GM06990 (cell line): ENCODE results near the gene VTI1B.
"Not testable (repeated sequence)": the region's sequence is repeated elsewhere in the genome, so short reads cannot be mapped to it uniquely, and the experiment has no call there.

Experiments used
- DNase-seq: peaks from one replicate; pipeline ENCODE4 v3.0.0-alpha.2; 2011; ENCODE audit not compliant: insufficient read length; ENCODE audit errors: extremely low read depth
- H3K27me3 ChIP-seq: replicated peaks from 2 replicates; pipeline ENCODE4 v1.6.0; 2011; ENCODE audit warnings: low read length; ENCODE audit not compliant: control insufficient read depth, insufficient read depth
- H3K36me3 ChIP-seq: 2 replicates; pipeline ENCODE4 v1.5.1; 2011; ENCODE audit warnings: low read length; ENCODE audit not compliant: control insufficient read depth, insufficient read depth
- H3K4me3 ChIP-seq: replicated peaks from 2 replicates; pipeline ENCODE4 v1.5.1; 2011; ENCODE audit warnings: low read depth, mild to moderate bottlenecking, control low read depth, low read length
- TF ChIP-seq, protein P1 (sequence below): IDR thresholded peaks from 2 replicates; pipeline ENCODE4 v1.5.1; 2011; ENCODE audit warnings: low read length, control low read depth, mild to moderate bottlenecking, inconsistent platforms; ENCODE audit not compliant: insufficient read depth, poor library complexity, severe bottlenecking

VTI1B gene, protein sequence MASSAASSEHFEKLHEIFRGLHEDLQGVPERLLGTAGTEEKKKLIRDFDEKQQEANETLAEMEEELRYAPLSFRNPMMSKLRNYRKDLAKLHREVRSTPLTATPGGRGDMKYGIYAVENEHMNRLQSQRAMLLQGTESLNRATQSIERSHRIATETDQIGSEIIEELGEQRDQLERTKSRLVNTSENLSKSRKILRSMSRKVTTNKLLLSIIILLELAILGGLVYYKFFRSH

DNA sequence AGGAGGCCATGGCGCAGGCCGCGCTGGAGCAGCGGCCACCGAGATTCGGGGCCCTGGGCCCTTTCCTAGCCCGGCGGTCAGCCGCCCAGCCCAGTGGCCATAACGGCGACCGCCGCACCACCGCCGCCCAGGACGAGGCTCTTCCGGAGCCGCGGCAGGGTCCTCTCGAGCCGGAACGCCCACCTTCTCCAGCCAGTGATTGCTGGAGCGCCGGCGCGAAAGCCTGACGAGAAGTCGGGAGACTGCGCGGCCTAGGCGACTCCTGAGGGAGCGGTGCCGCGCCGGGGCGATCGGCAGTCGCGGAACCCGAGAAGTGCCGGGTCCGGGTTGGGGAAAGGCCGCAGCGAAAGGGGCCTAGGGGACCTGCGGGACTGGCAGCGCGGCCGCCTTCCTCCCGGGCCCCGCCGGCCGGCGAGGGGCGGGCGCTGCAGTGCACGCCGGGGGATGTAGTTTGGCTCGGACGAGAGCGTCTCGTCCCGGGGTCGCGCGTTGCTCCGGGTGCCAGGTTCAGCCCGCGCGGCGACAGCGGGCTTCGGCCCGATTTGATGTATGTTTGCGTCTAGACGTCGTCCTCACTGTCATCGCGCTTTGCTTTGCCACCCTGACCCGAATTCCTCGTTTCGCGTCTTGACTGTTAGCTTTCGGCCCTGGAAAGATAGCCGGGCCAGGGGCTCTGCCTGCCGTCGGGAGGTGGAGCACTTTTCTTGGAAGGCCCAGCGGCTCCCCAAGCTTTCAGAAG lies at the start of gene VTI1B:
VTI1B (minus strand) TSS at position 153 of the 739 bp plus-strand sequence; CDS start at position 10, 143 bp downstream.
- peak within 1 kb of the TSS; percentile 94 for H3K4me3 ChIP-seq
- peak; percentile 91 for DNase-seq
- TF ChIP-seq, protein P1, sequence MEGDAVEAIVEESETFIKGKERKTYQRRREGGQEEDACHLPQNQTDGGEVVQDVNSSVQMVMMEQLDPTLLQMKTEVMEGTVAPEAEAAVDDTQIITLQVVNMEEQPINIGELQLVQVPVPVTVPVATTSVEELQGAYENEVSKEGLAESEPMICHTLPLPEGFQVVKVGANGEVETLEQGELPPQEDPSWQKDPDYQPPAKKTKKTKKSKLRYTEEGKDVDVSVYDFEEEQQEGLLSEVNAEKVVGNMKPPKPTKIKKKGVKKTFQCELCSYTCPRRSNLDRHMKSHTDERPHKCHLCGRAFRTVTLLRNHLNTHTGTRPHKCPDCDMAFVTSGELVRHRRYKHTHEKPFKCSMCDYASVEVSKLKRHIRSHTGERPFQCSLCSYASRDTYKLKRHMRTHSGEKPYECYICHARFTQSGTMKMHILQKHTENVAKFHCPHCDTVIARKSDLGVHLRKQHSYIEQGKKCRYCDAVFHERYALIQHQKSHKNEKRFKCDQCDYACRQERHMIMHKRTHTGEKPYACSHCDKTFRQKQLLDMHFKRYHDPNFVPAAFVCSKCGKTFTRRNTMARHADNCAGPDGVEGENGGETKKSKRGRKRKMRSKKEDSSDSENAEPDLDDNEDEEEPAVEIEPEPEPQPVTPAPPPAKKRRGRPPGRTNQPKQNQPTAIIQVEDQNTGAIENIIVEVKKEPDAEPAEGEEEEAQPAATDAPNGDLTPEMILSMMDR, result peak; percentile 12
- peaks cover 2% of the 10 kb centered on the region for H3K36me3 ChIP-seq
- H3K27me3 ChIP-seq, result no peaks in the 10 kb centered on the region

DNA sequence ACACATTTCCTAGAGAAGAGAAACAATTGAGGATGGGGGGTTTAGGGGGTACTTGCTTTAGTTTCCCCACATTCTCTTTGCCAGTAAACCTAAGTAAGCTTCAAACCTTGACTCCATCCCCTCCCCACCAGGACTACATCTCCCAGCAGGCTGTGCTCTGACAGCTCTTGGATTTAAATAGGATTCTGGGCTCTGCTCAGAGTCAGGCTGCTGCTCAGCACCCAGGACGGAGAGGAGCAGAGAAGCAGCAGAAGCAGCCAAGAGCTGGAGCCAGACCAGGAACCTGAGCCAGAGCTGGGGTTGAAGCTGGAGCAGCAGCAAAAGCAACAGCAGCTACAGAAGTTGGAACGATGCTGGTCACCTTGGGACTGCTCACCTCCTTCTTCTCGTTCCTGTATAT lies 47.9 kb upstream of the VTI1B start:
- TF ChIP-seq, protein P1, result no peak
- Histone ChIP-seq H3K27me3 (no peaks in the 10 kb centered on the region; the same call in none of the 2 replicates), H3K4me3 (no peak overlapping the region), H3K36me3 (no peaks in the 10 kb centered on the region)
- DNase-seq, result no peak

DNA sequence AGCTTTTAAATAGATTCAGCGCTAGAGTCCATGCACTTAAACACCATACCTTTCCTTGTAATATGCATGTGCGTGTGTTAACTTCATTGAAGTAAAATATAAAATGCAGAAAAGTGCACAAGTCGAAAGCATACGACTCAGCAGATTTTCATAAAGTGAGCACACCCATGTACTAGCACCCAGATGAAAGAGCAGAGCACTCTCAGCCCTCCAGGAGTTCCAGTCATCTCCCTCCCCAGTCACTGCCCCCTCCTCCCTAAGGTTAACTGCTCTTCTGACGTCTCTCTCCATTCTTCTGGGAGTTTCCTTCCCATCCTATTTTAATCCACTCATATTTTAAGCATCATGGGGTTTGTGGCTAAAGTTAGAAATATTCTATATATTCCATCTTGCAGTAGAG lies 47.4 kb upstream of the VTI1B start:
- H3K36me3 ChIP-seq, result no peaks in the 10 kb centered on the region
- H3K4me3 ChIP-seq, result no peak overlapping the region
- H3K27me3 ChIP-seq, result no peaks in the 10 kb centered on the region; the same call in none of the 2 replicates
- no peak for DNase-seq
- TF ChIP-seq, protein P1, result no peak

DNA sequence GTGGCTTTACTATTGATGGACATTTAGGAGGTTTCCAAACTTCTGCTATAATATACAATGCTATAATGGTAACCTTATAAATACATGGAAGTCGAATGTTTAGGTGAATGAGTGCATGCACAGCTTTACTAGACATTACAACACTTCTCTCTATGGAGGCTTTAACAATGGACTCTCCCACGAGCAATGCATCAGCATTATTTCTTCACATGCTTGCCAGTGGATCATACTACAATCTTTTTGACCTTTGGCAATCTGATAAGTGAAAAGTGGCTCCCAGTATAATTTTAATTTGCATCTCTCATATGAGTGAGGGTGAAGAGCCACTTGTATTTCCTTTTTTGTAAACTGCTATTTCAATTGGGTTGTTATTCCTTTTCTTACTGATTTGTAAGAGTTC lies 45.4 kb upstream of the VTI1B start:
- no peak for DNase-seq
- Histone ChIP-seq H3K27me3 (no peaks in the 10 kb centered on the region; the same call in none of the 2 replicates), H3K4me3 (no peak overlapping the region), H3K36me3 (no peaks in the 10 kb centered on the region)
- TF ChIP-seq, protein P1, result no peak

DNA sequence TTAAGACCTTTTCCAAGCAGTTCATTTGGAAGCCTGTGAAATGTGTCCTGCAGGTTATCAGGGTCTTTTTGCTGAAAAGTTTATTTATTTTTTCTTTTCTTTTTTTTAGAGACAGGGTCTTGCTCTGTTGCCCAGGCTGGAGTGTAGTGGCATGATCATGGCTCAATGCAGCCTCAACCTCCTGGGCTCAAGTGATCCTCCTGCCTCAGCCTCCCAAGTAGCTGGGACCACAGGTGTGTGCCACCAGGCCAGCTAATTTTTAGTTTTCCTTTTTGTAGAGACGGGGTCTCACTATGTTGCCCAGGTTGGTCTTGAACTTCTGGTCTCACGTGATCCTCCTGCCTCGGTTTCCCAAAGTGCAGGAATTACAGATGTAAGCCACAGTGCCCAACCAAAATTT lies 45.0 kb upstream of the VTI1B start:
- DNase-seq, H3K27me3 ChIP-seq, H3K36me3 ChIP-seq, H3K4me3 ChIP-seq: not testable (repeated sequence)

DNA sequence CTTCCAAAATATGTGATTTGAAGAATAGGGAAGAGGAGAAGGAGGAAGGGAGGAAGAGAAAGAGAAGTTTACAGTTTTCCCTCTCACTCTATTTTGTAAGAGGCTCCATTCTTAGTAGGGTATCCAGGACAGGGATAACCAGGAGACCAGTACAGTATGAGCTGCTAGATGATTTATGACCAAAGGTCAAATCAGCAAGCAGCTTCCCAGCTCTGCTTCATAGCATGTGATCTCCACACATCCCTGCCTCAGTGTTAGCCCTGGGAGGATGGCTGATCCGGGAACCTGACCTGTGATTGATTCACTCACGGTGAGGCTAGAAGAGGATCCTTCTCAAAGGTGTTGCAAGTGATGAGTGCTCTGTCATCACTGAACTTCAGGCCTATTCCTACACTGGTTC lies 43.8 kb upstream of the VTI1B start:
- Histone ChIP-seq H3K36me3 (no peaks in the 10 kb centered on the region), H3K27me3 (no peaks in the 10 kb centered on the region; the same call in 1 of the 2 replicates), H3K4me3 (no peak overlapping the region)
- no peak for DNase-seq
- TF ChIP-seq, protein P1, result no peak
